Endothelial cell of umbilical vein (primary cell): Measurements from ENCODE around the gene SLC9A3. TPM values are rescaled to one million over a fixed set of nuclear protein-coding genes. Genes with fewer than 3 reads are reported as not detected.

Source experiments
- BruUV-seq: library from RNA; stranded (reverse); fragments of 400-500 nt; replicated peaks from 2 replicates; lab custom pipeline; 2021; lab: Mats Ljungman, UMichigan
- CTCF ChIA-PET: fragments of 300-600, 350-600 bp; sonication (Branson Sonifier 250); formaldehyde crosslinking; loops from one replicate; lab custom pipeline; 2021; ENCODE audit warnings: antibody characterized with exemption, inconsistent platforms; lab: Charles Lee
- POLR2A ChIA-PET: fragments of 300-600, 350-600 bp; sonication (Branson Sonifier 250); formaldehyde crosslinking; loops from one replicate; lab custom pipeline; 2021; ENCODE audit warnings: antibody characterized with exemption, inconsistent platforms; lab: Charles Lee
- DNase-seq: peaks from one replicate; pipeline ENCODE4 v3.0.0-alpha.2; 2011; ENCODE audit warnings: low read depth, low spot score
- FAIRE-seq: peaks from 2 replicates; lab custom pipeline; 2011; peaks lifted over from hg19 to GRCh38; lab: Jason Lieb, UNC
- H2AFZ ChIP-seq: 2 replicates; pipeline ENCODE4 v1.6.0; 2012; ENCODE audit warnings: low read depth, low read length, control low read depth, inconsistent platforms
- H3K27ac ChIP-seq: 2 replicates; pipeline ENCODE4 v1.5.1; 2011; ENCODE audit warnings: low read depth, mild to moderate bottlenecking, control low read depth, low read length, moderate library complexity; ENCODE audit not compliant: insufficient read depth
- H3K27me3 ChIP-seq, 2 experiments: 2 replicates each; pipeline versions ENCODE4 v1.6.0 to v1.6.1; 2011; ENCODE audit warnings: low read length in 2 of 2, mixed read lengths in 1 of 2; ENCODE audit not compliant: control insufficient read depth in 2 of 2, insufficient read depth in 2 of 2
- H3K36me3 ChIP-seq, 2 experiments: 2 replicates in 1 of 2; 3 replicates in 1 of 2; pipeline ENCODE4 v1.5.1; 2011; ENCODE audit warnings: low read length in 2 of 2, mild to moderate bottlenecking in 1 of 2, moderate library complexity in 1 of 2; ENCODE audit not compliant: control insufficient read depth in 2 of 2, insufficient read depth in 2 of 2; ENCODE audit errors: extremely low read depth in 1 of 2
- H3K4me1 ChIP-seq: 3 replicates; pipeline ENCODE4 v1.5.1; 2011; ENCODE audit warnings: mild to moderate bottlenecking, low read length; ENCODE audit not compliant: control insufficient read depth, insufficient read depth; ENCODE audit errors: extremely low read depth
- H3K4me2 ChIP-seq: 2 replicates; pipeline ENCODE4 v1.6.1; 2011; ENCODE audit warnings: low read length, control low read depth, mixed read lengths; ENCODE audit not compliant: insufficient read depth
- H3K4me3 ChIP-seq, 3 experiments: fragments of 200-600 bp in 1 of 3; sonication (generic), shearing (Covaris generic) in 1 of 3; replicated peaks in 1 of 3; 2 replicates each; pipeline ENCODE4 v1.5.1; 2011 to 2016; ENCODE audit warnings: control low read depth in 3 of 3, low read length in 3 of 3, mild to moderate bottlenecking in 2 of 3, inconsistent platforms in 1 of 3, low read depth in 1 of 3, moderate library complexity in 1 of 3; ENCODE audit not compliant: insufficient read depth in 1 of 3
- H3K79me2 ChIP-seq: 2 replicates; pipeline ENCODE4 v1.6.0; 2012; ENCODE audit warnings: low read length, inconsistent platforms; ENCODE audit not compliant: control insufficient read depth, insufficient read depth
- H3K9ac ChIP-seq: replicated peaks from 2 replicates; pipeline ENCODE3; 2011; ENCODE audit warnings: low read length, control low read depth; ENCODE audit not compliant: insufficient read depth; ENCODE audit errors: extremely low read depth
- H3K9me1 ChIP-seq: replicated peaks from 3 replicates; pipeline ENCODE4 v1.6.0; 2011; ENCODE audit warnings: mild to moderate bottlenecking, low read length; ENCODE audit not compliant: control insufficient read depth, insufficient read depth; ENCODE audit errors: extremely low read depth
- H3K9me3 ChIP-seq: replicated peaks from 2 replicates; pipeline ENCODE4 v1.5.1; 2012; ENCODE audit warnings: low read length, inconsistent platforms; ENCODE audit not compliant: control insufficient read depth, insufficient read depth
- H4K20me1 ChIP-seq: replicated peaks from 2 replicates; pipeline ENCODE3; 2011; ENCODE audit warnings: mild to moderate bottlenecking, low read length; ENCODE audit not compliant: control insufficient read depth, insufficient read depth; ENCODE audit errors: extremely low read depth
- CTCF ChIP-seq, 2 donors: IDR thresholded peaks; 1 replicate in 1 of 2; 2 replicates in 1 of 2; pipeline ENCODE4 v1.5.1; 2011; ENCODE audit warnings: low read length in 2 of 2, mild to moderate bottlenecking in 2 of 2, moderate library complexity in 2 of 2, control low read depth in 1 of 2, inconsistent platforms in 1 of 2, low read depth in 1 of 2; ENCODE audit not compliant: insufficient read depth in 1 of 2; ENCODE audit errors: extremely low read depth in 1 of 2
- EZH2 ChIP-seq: IDR thresholded peaks from 2 replicates; pipeline ENCODE4 v1.6.1; 2012; ENCODE audit warnings: borderline replicate concordance, low read depth, mild to moderate bottlenecking, moderate library complexity, low read length, inconsistent platforms; ENCODE audit not compliant: severe bottlenecking
- FOS ChIP-seq: IDR thresholded peaks from 2 replicates; pipeline ENCODE4 v1.6.1; 2011; ENCODE audit warnings: mild to moderate bottlenecking, low read length, moderate library complexity, borderline replicate concordance; ENCODE audit not compliant: insufficient read depth
- GATA2 ChIP-seq: IDR thresholded peaks from 2 replicates; pipeline ENCODE4 v1.7.0; 2011; ENCODE audit warnings: low read depth, mild to moderate bottlenecking, moderate library complexity, mixed read lengths, low read length; ENCODE audit not compliant: insufficient read length, insufficient read depth
- JUN ChIP-seq: IDR thresholded peaks from 2 replicates; pipeline ENCODE4 v1.6.1; 2011; ENCODE audit warnings: borderline replicate concordance, low read depth; ENCODE audit not compliant: insufficient read length, insufficient read depth
- MAX ChIP-seq: IDR thresholded peaks from 2 replicates; pipeline ENCODE4 v1.6.1; 2011; ENCODE audit not compliant: insufficient read depth, insufficient read length
- MYC ChIP-seq: IDR thresholded peaks from one replicate; pipeline ENCODE4 v1.6.1; 2011; ENCODE audit warnings: mild to moderate bottlenecking, low read depth, low read length
- POLR2A ChIP-seq: IDR thresholded peaks from 2 replicates; pipeline ENCODE4 v1.6.1; 2012; ENCODE audit warnings: low read depth, mild to moderate bottlenecking, control low read depth, low read length
- POLR2AphosphoS5 ChIP-seq: IDR thresholded peaks from 2 replicates; pipeline ENCODE4 v1.6.1; 2012; ENCODE audit warnings: low read depth, mild to moderate bottlenecking, control low read depth, low read length, moderate library complexity; ENCODE audit not compliant: insufficient read depth
- dilution Hi-C: fragments of 300-500 bp; cut with MboI; formaldehyde crosslinking; loops from one replicate; pipeline ENCODE4 v1.15.0; 2019; ENCODE audit warnings: low sequenced_read_pairs; ENCODE audit not compliant: extremely low pct_ligation_motif_present
- intact Hi-C: fragments of 100-400 bp; cut with micrococcal nuclease; formaldehyde crosslinking; loops from one replicate; pipeline ENCODE4 v1.10.0; 2022
- polyA plus RNA-seq, 4 experiments: library from polyadenylated mRNA; depleted of rRNA in 3 of 4; stranded (reverse) in 3 of 4; unstranded in 1 of 4; fragments of >200 nt; gene quantifications; 2 replicates each; pipeline versions ENCODE4 v1.2.1 to v1.2.3, GENCODE V29; 2011 to 2012; ENCODE audit warnings: missing spikeins in 1 of 4
- total RNA-seq: library from RNA; stranded (reverse); gene quantifications from 2 replicates; pipeline ENCODE4 v1.2.3, GENCODE V29; 2021

SLC9A3 gene
- total and polyA plus RNA-seq, 2 donors (not counting 3 experiments of a cell fraction or from before 2014, with no cell fraction given), result 0.79 to 0.82 TPM

GRCh38 chr5:537621-538071, 13.4 kb upstream of the SLC9A3 start:
- Histone ChIP-seq H3K9me3 (no peaks in the 10 kb centered on the region), H3K79me2 (no peaks in the 10 kb centered on the region), H3K27ac (no peak overlapping the region), H3K4me3 (no peak overlapping the region), H3K27me3 (no peaks in the 10 kb centered on the region), H3K4me2 (no peak overlapping the region), H4K20me1 (no peaks in the 10 kb centered on the region), H3K36me3 (no peaks in the 10 kb centered on the region), H3K4me1 (no peaks in the 10 kb centered on the region), H2AFZ (no peak overlapping the region), H3K9ac (no peak overlapping the region), H3K9me1 (no peaks in the 10 kb centered on the region)
- ChIA-PET POLR2A (no interaction called here), CTCF (no interaction called here)
- BruUV-seq, result no TSS peak
- no peak for FAIRE-seq
- TF ChIP-seq POLR2A (no peak), CTCF (IDR thresholded peaks at IDR 0.05; ENCODE audit: extremely low read depth in 1 of 2, insufficient read depth in 1 of 2, low read depth in 1 of 2, low read length in 2 of 2) (no peak), JUN (no peak), FOS (no peak), POLR2AphosphoS5 (no peak), GATA2 (no peak), EZH2 (no peak), MAX (no peak), MYC (no peak)
- DNase-seq, result no peak
- intact Hi-C loops, result no loop called here
- dilution Hi-C loops, result no loop called here
